Hepatocyte (in vitro differentiated cells): ENCODE measurements around the gene PAX1. TPM values are rescaled to one million over a fixed set of nuclear protein-coding genes. Genes with fewer than 3 reads are reported as not detected.

Experiments
- DNase-seq: peaks from one replicate; pipeline ENCODE4 v3.0.0-alpha.2; 2016; ENCODE audit warnings: low spot score
- H2AFZ ChIP-seq: fragments of 200-600 bp; sonication (generic); 2 replicates; pipeline ENCODE4 v1.6.0; 2016; ENCODE audit warnings: antibody characterized with exemption, mild to moderate bottlenecking
- H3K27ac ChIP-seq: fragments of 200-600 bp; sonication (generic); 2 replicates; pipeline ENCODE4 v1.5.1; 2016; ENCODE audit warnings: mild to moderate bottlenecking
- H3K27me3 ChIP-seq: fragments of 200-600 bp; sonication (generic); 2 replicates; pipeline ENCODE4 v1.6.1; 2016
- H3K36me3 ChIP-seq: fragments of 200-600 bp; sonication (generic); replicated peaks from 2 replicates; pipeline ENCODE4 v1.5.1; 2016; ENCODE audit warnings: low read depth; ENCODE audit not compliant: insufficient read depth
- H3K4me1 ChIP-seq: fragments of 200-600 bp; sonication (generic); 2 replicates; pipeline ENCODE4 v1.5.1; 2016; ENCODE audit warnings: mild to moderate bottlenecking, moderate library complexity; ENCODE audit not compliant: insufficient read depth
- H3K4me2 ChIP-seq: fragments of 200-600 bp; sonication (generic); 2 replicates; pipeline ENCODE4 v1.6.0; 2016
- H3K4me3 ChIP-seq: fragments of 200-600 bp; sonication (generic); 2 replicates; pipeline ENCODE4 v1.5.1; 2016; ENCODE audit warnings: mild to moderate bottlenecking
- H3K79me2 ChIP-seq: fragments of 200-600 bp; sonication (generic); 2 replicates; pipeline ENCODE4 v1.6.0; 2017; ENCODE audit warnings: mild to moderate bottlenecking
- H3K9me2 ChIP-seq: fragments of 200-600 bp; sonication (generic); replicated peaks from 2 replicates; pipeline ENCODE4 v1.6.0; 2017; ENCODE audit warnings: mild to moderate bottlenecking; ENCODE audit not compliant: insufficient read depth
- H3K9me3 ChIP-seq: fragments of 200-600 bp; sonication (generic); 2 replicates; pipeline ENCODE4 v1.5.1; 2016; ENCODE audit warnings: low read depth, mild to moderate bottlenecking
- H4K20me1 ChIP-seq: fragments of 200-600 bp; sonication (generic); 2 replicates; pipeline ENCODE4 v1.6.0; 2016; ENCODE audit warnings: mild to moderate bottlenecking; ENCODE audit not compliant: insufficient read depth, poor library complexity, severe bottlenecking
- EZH2 ChIP-seq: fragments of 200-600 bp; sonication (generic); IDR thresholded peaks from 2 replicates; pipeline ENCODE4 v1.6.1; 2016; ENCODE audit warnings: antibody characterized with exemption, mild to moderate bottlenecking, borderline replicate concordance
- EZH2phosphoT487 ChIP-seq: fragments of 200-600 bp; sonication (generic); IDR thresholded peaks from one replicate; pipeline ENCODE4 v1.6.1; 2018; ENCODE audit warnings: antibody characterized with exemption, mild to moderate bottlenecking, low read depth, moderate library complexity; ENCODE audit not compliant: unreplicated experiment, severe bottlenecking
- WGBS: methylation state at CpG from one replicate; pipeline ENCODE4 v1.1.6; 2016; ENCODE audit warnings: low lambda C conversion rate; ENCODE audit errors: missing lambda C conversion rate; 5-methylcytosine and 5-hydroxymethylcytosine counted together
- polyA plus RNA-seq: library from polyadenylated mRNA; unstranded; fragments of >200 nt; fragmentation: Nextera tagmentation; extraction: Ambion mirVana; gene quantifications from 2 replicates; pipeline ENCODE4 v1.2.1, GENCODE V29; 2016
- total RNA-seq: library from RNA; depleted of rRNA; stranded (reverse); fragments of >200 nt; gene quantifications from 2 replicates; pipeline ENCODE4 v1.2.3, GENCODE V29; 2014
- TF ChIP-seq, protein P1 (sequence below): fragments of 200-600 bp; sonication (generic); IDR thresholded peaks from 2 replicates; pipeline ENCODE4 v1.5.1; 2016; ENCODE audit warnings: antibody characterized with exemption, mild to moderate bottlenecking; ENCODE audit not compliant: poor library complexity

Gene PAX1
- total RNA-seq (0.44 TPM in 1 of 2 replicates, not detected in the other), polyA plus RNA-seq (not detected in 2 replicates)

GRCh38 chr20:21705575-21706260, at the start of gene PAX1:
TSS of gene PAX1 (plus strand) at chr20:21705664. CDS start at chr20:21705713, 49 bp downstream.
- DNase-seq, result peak; percentile 45
- 0% methylated on average over 2 of the region's 73 CpGs for WGBS
- peaks cover 9% of the 10 kb centered on the region for H3K4me1 ChIP-seq
- H3K9me3 ChIP-seq, result no peaks in the 10 kb centered on the region
- TF ChIP-seq, protein P1, sequence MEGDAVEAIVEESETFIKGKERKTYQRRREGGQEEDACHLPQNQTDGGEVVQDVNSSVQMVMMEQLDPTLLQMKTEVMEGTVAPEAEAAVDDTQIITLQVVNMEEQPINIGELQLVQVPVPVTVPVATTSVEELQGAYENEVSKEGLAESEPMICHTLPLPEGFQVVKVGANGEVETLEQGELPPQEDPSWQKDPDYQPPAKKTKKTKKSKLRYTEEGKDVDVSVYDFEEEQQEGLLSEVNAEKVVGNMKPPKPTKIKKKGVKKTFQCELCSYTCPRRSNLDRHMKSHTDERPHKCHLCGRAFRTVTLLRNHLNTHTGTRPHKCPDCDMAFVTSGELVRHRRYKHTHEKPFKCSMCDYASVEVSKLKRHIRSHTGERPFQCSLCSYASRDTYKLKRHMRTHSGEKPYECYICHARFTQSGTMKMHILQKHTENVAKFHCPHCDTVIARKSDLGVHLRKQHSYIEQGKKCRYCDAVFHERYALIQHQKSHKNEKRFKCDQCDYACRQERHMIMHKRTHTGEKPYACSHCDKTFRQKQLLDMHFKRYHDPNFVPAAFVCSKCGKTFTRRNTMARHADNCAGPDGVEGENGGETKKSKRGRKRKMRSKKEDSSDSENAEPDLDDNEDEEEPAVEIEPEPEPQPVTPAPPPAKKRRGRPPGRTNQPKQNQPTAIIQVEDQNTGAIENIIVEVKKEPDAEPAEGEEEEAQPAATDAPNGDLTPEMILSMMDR, result no peak
- H4K20me1 ChIP-seq, result no peaks in the 10 kb centered on the region
- no peak within 1 kb of the TSS for H3K4me3 ChIP-seq
- no peaks in the 10 kb centered on the region for H3K36me3 ChIP-seq
- H3K27ac ChIP-seq, result no peak within 1 kb of the TSS
- H2AFZ ChIP-seq, result no peak within 1 kb of the TSS
- no peaks in the 10 kb centered on the region for H3K9me2 ChIP-seq
- H3K79me2 ChIP-seq, result no peaks in the 10 kb centered on the region
- peaks cover 94% of the 10 kb centered on the region for H3K27me3 ChIP-seq
- peak within 1 kb of the TSS; percentile 77 for H3K4me2 ChIP-seq

DNA sequence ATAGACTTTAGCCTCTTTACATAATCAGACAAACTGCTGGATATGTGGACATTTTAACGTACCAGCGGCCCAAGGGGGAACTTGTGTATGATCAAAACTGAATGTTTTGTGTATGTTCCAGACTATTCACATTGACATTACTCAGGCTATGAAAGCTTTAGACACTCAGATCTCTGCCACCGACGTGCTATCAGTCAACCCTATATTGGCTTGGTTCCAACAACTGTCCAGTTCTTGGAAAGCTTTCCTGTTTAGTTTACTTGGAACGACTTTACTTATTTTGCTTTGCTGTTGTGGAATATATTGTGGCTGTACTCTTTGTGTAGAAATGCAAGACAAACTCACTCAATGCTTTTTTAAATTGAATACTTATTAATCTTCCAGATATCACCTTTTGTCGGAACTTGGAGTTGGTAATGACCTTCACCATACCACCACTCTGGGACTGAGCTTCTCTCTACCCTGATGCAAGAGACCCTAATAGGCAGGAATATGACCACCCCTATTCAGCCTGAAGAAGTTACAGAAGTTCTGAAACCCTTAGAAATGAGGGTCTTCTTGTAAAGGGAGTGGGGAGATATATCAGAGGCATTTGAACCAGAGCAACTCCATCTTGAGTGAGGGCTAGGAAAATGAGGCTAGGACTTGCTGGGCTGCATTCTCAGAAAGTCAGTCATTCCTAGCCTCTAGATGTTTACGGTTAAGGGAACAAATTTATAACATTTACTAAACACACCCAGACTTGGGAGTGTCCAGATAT, 49.0 kb upstream of the PAX1 start:
- DNase-seq, result no peak
- H3K4me3 ChIP-seq, result no peak overlapping the region
- TF ChIP-seq, protein P1, result no peak
- no peak for TF ChIP-seq EZH2
- TF ChIP-seq EZH2phosphoT487, result no peak
- no peaks in the 10 kb centered on the region for H3K79me2 ChIP-seq
- no peaks in the 10 kb centered on the region for H3K4me1 ChIP-seq
- H3K9me3 ChIP-seq, result no peaks in the 10 kb centered on the region
- no peak overlapping the region for H3K27ac ChIP-seq
- H3K27me3 ChIP-seq, result no peaks in the 10 kb centered on the region
- H3K9me2 ChIP-seq, result no peaks in the 10 kb centered on the region
- no peaks in the 10 kb centered on the region for H4K20me1 ChIP-seq
- H2AFZ ChIP-seq, result no peak overlapping the region
- no peak overlapping the region for H3K4me2 ChIP-seq
- no peaks in the 10 kb centered on the region for H3K36me3 ChIP-seq
- WGBS, result 80% methylated on average over 7 of the region's 7 CpGs

DNA sequence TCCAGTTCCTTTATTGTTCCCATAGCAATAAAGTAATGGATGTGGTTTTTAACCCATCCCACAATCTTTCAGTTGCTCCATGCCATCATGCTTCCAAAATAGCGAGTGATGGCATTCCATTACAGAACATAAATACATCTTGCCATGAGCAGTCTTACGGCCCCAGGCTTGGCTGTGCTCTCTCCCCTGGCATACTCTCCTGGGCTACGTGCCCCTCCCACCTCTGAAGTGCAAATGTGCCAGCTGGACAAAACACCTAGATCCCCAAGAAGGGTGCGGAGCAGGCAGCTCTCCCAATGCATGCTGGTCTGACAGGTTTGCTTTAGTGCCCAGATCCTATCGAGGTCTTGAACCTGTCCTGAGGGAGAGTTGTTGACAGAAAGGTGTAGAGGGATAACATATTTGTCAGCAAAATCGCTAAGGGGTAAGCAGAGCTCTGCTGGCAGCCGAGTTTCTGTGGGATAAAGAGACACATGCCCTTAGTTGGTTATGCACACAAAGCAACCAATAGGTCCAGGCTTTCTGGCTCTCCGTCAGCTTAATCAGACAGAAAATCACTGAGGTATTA, 43.9 kb upstream of the PAX1 start:
- Histone ChIP-seq H3K4me1 (no peaks in the 10 kb centered on the region), H3K4me3 (no peak overlapping the region), H3K79me2 (no peaks in the 10 kb centered on the region), H3K27me3 (no peaks in the 10 kb centered on the region), H4K20me1 (no peaks in the 10 kb centered on the region), H3K27ac (no peak overlapping the region), H2AFZ (no peak overlapping the region), H3K9me3 (no peaks in the 10 kb centered on the region), H3K36me3 (no peaks in the 10 kb centered on the region), H3K9me2 (no peaks in the 10 kb centered on the region), H3K4me2 (no peak overlapping the region)
- TF ChIP-seq, protein P1, result no peak
- no peak for TF ChIP-seq EZH2
- TF ChIP-seq EZH2phosphoT487, result no peak
- WGBS, result 70% methylated on average over 8 of the region's 8 CpGs
- no peak for DNase-seq
